ENCODE data around the gene TSPAN2. TPM values are rescaled to one million over a fixed set of nuclear protein-coding genes. Genes with fewer than 3 reads are reported as not detected.
A peak's percentile ranks its signal among the peaks of the same experiment; 100 is the strongest.

Gene TSPAN2
- total and polyA plus RNA-seq, 2 of the 4 experiments (the other 2 are of a cell fraction) = 0.18 to 0.60 TPM

DNA sequence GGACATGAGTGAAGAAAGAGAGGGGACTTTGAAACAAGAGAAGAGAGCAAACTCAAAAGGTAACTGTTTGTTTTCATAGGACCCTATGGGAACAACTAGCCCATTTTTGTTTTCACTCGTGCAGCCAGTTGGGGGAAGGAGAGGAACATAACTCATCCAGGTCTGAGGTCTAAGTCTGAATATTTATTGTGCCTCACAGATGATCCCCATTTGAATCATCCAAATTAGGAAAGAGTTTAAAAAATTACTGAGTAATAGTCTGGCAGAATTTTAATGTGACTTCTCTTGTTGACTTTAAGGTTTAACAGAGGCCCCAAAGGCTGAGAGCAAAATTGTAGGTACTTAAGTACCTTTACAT is 10.4 kb upstream of the TSPAN2 start:
- Histone ChIP-seq H4K8ac (ENCODE audit: low read depth in 2 of 2, low read length in 2 of 2) (no peak overlapping the region), H3K4ac (ENCODE audit: low read depth, low read length) (no peak overlapping the region), H3K36me3 (ENCODE audit: control insufficient read depth, insufficient read depth, low read length) (no peaks in the 10 kb centered on the region), H2BK120ac (ENCODE audit: low read depth, low read length) (no peak overlapping the region), H3K56ac (ENCODE audit: extremely low read depth, insufficient read depth, low read length) (no peak overlapping the region), H3K18ac (ENCODE audit: low read depth, low read length) (no peak overlapping the region), H3K4me1 (ENCODE audit: control insufficient read depth, insufficient read depth, low read length) (peaks cover 2% of the 10 kb centered on the region; the same call in 1 of the 2 replicates), H3K14ac (replicated peaks; ENCODE audit: low read depth, low read length) (no peak overlapping the region), H3K4me2 (ENCODE audit: low read depth, low read length) (peak overlapping the region; percentile 57; the same call in 1 of the 2 replicates), H2AK9ac (replicated peaks; ENCODE audit: low read depth, low read length, poor library complexity) (no peak overlapping the region), H3K27ac (ENCODE audit: insufficient read depth, low read length) (no peak overlapping the region), H3K79me1 (ENCODE audit: low read depth in 1 of 2, low read length in 2 of 2) (no peaks in the 10 kb centered on the region), H2AFZ (replicated peaks; ENCODE audit: low read length, poor library complexity) (no peak overlapping the region), H2BK5ac (ENCODE audit: low read depth, low read length, poor library complexity, severe bottlenecking) (no peak overlapping the region), H4K5ac (ENCODE audit: low read depth, low read length) (no peak overlapping the region), H2BK20ac (ENCODE audit: low read depth, low read length) (no peak overlapping the region), H3K9me1 (ENCODE audit: insufficient read depth, low read length) (no peaks in the 10 kb centered on the region), H3K4me3 (ENCODE audit: insufficient read depth, low read depth, low read length) (no peak overlapping the region), H4K91ac (ENCODE audit: insufficient read depth, low read depth, low read length) (no peak overlapping the region), H3K9ac (ENCODE audit: low read depth, low read length) (no peak overlapping the region), H3K27me3 (ENCODE audit: control insufficient read depth, insufficient read depth, low read length) (no peaks in the 10 kb centered on the region), H2BK15ac (ENCODE audit: low read depth, low read length) (no peak overlapping the region), H2AK5ac (ENCODE audit: low read depth, low read length) (no peak overlapping the region), H3K23ac (ENCODE audit: low read depth, low read length) (no peak overlapping the region), H4K20me1 (ENCODE audit: insufficient read depth, low read length) (no peaks in the 10 kb centered on the region), H3K9me3 (ENCODE audit: control insufficient read depth, insufficient read depth, low read length) (no peaks in the 10 kb centered on the region)
- POLR2A ChIA-PET (ENCODE audit: unreplicated experiment) = no interaction called here
- in situ Hi-C loops (cut with MboI; ENCODE audit: low sequenced_read_pairs) = no loop called here
- ATAC-seq (ENCODE audit: low read depth) (peak; percentile 51), DNase-seq (no peak)
- intact Hi-C loops (cut with micrococcal nuclease) = no loop called here
- CTCF ChIA-PET = interaction anchor here (0.6 to 1.2 kb wide), 3 partner anchors 9 to 65 kb away, joined by 3 read pairs; no protein-coding TSS in a partner anchor
- TF ChIP-seq RCOR1 (IDR thresholded peaks at IDR 0.05; ENCODE audit: insufficient replicate concordance, low read length) = no peak
- 0 out of 2 replicates have a peak, but pooled peaks have one; percentile 17 for TF ChIP-seq BHLHE40 (IDR thresholded peaks at IDR 0.05; ENCODE audit: low read depth, low read length)
- TF ChIP-seq CTCF (conservative IDR thresholded peaks at IDR 0.05; ENCODE audit: low read depth, low read length) = no peak
- BruUV-seq (replicated peaks) = no TSS peak
- WGBS, 2 experiments (ENCODE audit: extremely low coverage in 2 of 2, insufficient read length in 1 of 2) = no CpG with 5 or more reads among the region's 1 CpG
- dilution Hi-C loops (cut with HindIII; ENCODE audit: low sequenced_read_pairs, unreplicated experiment) = no loop called here

Data from IMR-90 (cell line).